Measurements from ENCODE around the gene NTN1. TPM values are rescaled to one million over a fixed set of nuclear protein-coding genes. Genes with fewer than 3 reads are reported as not detected.

The NTN1 gene
- total RNA-seq, 4 donors from 2014 or later, result 15.9 to 31.0 (median 25.0) TPM

DNA sequence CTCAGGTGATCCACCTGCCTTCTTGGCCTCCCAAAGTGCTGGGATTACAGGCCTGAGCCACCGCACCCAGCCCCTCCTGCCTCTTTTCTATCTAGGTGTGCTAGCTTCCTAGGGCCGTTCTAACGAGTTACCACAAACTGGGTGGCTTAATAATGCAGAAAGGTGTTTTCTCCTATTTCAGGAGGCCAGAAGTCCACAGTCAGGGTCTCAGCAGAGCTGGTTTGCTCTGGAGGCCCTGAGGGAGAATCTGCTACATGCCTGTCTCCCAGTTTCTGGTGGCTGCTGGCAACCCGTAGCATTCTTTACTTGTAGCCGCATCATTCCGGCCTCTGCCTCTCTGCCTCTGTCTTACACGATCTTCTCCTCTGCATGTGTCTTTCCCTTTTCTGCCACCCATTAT, 89.2 kb downstream of the NTN1 start:
- no peak for DNase-seq (ENCODE audit: low spot score in 2 of 2)
- Histone ChIP-seq H3K27ac (no peak overlapping the region), H3K27me3 (no peaks in the 10 kb centered on the region), H3K4me1 (peaks cover 0 to 8% (median 0%) of the 10 kb centered on the region in 4 donors), H3K9me3 (no peaks in the 10 kb centered on the region), H3K4me3 (no peak overlapping the region), H3K36me3 (no peaks in the 10 kb centered on the region)
- WGBS, 2 donors, result 90 to 95% methylated on average over 7 of the region's 7 CpGs
- TF ChIP-seq POLR2A (IDR thresholded peaks at IDR 0.05) (no peak), EP300 (IDR thresholded peaks at IDR 0.05) (no peak)
- TF ChIP-seq, protein P1, sequence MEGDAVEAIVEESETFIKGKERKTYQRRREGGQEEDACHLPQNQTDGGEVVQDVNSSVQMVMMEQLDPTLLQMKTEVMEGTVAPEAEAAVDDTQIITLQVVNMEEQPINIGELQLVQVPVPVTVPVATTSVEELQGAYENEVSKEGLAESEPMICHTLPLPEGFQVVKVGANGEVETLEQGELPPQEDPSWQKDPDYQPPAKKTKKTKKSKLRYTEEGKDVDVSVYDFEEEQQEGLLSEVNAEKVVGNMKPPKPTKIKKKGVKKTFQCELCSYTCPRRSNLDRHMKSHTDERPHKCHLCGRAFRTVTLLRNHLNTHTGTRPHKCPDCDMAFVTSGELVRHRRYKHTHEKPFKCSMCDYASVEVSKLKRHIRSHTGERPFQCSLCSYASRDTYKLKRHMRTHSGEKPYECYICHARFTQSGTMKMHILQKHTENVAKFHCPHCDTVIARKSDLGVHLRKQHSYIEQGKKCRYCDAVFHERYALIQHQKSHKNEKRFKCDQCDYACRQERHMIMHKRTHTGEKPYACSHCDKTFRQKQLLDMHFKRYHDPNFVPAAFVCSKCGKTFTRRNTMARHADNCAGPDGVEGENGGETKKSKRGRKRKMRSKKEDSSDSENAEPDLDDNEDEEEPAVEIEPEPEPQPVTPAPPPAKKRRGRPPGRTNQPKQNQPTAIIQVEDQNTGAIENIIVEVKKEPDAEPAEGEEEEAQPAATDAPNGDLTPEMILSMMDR (IDR thresholded peaks at IDR 0.05), result no peak

DNA sequence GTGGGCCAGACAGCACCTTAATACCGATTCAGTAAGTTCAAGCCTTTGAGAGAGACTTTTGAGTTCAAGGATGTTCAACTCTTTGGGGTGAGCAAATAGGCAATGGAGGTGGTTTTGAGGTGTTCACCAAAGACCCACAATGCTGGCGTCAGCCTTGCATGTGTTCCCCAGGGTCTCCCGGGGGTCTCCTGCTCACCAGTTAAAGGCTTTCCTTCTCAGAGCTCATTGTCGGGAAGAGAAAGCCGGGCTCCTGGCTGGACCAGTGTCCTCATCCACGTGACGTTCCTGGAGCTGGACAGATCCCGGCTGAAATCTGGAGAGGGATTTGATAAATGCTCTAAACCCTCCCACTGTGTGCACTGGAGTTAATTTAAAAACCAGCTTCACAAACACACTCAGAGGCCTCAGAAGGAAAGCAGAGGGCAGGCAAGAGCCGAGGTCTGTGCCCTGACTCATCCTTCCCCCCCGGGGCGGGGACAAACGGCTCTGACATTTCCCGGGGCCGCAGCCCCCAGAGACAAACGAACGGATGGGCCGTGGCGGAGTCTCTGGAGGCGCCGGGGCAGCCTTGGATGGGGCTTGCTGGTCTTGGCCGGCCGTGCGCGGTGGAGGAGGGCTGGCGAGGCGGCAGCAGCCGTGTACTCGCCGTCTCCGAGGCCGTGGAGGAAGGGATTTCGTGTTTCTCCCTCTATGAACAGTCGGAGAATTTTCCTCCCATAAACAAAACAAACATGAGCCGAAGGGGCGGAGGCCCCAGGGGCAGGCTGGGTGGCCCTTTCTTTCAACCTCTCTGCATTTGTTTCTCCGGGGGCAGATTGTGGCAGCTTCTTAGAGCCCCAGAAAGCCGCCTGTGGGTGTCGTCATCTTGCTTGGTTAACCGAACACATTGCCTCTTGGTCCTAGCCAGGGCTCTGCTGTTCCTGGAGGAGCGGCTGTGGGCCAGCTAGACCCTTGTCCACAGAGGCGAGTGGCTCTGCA, 94.2 kb downstream of the NTN1 start:
- TF ChIP-seq EP300 (IDR thresholded peaks at IDR 0.05), result peak in 1 of 2 donors; percentile 63
- TF ChIP-seq, protein P1 (IDR thresholded peaks at IDR 0.05), result peak in 3 of 5 experiments; percentile 31 to 54 (median 45)
- no peak for TF ChIP-seq POLR2A (IDR thresholded peaks at IDR 0.05)
- H3K4me1 ChIP-seq, result peaks cover 0 to 17% (median 0%) of the 10 kb centered on the region in 4 donors
- H3K27me3 ChIP-seq, result no peaks in the 10 kb centered on the region
- peak overlapping the region; percentile 19 to 83 (median 61) for H3K27ac ChIP-seq
- peak overlapping the region; percentile 16 to 48 (median 30) for H3K4me3 ChIP-seq
- peak; percentile 53 to 65 for DNase-seq (ENCODE audit: low spot score in 2 of 2)
- 21 to 27% methylated on average over 33 to 38 of the region's 41 CpGs for WGBS, 2 donors
- H3K9me3 ChIP-seq, result peaks cover 0 to 14% (median 0%) of the 10 kb centered on the region in 4 donors
- no peaks in the 10 kb centered on the region for H3K36me3 ChIP-seq

DNA sequence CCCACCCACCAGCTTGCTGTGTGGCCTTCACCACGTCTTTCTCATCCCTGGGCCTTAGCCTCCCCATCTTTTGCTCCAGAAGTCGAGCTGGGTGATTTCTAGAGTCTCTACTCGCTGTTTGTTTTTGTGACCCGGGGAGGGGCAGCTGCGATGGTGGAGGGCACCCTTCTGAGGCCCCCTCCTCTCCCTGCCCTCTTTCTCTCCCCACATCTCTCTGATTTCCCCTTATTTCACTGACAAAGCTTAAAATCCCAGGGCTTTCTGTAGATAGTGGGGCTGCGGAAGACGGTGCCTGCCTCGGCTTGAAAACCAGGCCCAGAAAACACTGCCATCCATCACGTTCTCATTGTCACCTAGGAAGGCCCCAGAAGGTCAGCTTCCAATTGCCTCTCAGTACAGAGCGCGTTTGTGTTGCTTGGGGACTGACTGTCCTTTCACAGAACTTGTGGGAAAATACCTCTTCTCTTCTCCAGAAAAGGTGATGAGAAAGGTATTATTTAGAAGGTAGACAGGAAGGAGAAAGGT, 95.1 kb downstream of the NTN1 start:
- no peak for DNase-seq (ENCODE audit: low spot score in 2 of 2)
- Histone ChIP-seq H3K36me3 (no peaks in the 10 kb centered on the region), H3K4me3 (no peak overlapping the region), H3K4me1 (peaks cover 0 to 21% (median 0%) of the 10 kb centered on the region in 4 donors), H3K27me3 (no peaks in the 10 kb centered on the region), H3K27ac (peak overlapping the region in 3 of 4 donors; percentile 48 to 83 (median 74)), H3K9me3 (peaks cover 0 to 14% (median 0%) of the 10 kb centered on the region in 4 donors)
- TF ChIP-seq EP300 (IDR thresholded peaks at IDR 0.05) (no peak), POLR2A (IDR thresholded peaks at IDR 0.05) (no peak)
- TF ChIP-seq, protein P1 (IDR thresholded peaks at IDR 0.05), result no peak
- 66 to 70% methylated on average over 10 to 11 of the region's 11 CpGs for WGBS, 2 donors

DNA sequence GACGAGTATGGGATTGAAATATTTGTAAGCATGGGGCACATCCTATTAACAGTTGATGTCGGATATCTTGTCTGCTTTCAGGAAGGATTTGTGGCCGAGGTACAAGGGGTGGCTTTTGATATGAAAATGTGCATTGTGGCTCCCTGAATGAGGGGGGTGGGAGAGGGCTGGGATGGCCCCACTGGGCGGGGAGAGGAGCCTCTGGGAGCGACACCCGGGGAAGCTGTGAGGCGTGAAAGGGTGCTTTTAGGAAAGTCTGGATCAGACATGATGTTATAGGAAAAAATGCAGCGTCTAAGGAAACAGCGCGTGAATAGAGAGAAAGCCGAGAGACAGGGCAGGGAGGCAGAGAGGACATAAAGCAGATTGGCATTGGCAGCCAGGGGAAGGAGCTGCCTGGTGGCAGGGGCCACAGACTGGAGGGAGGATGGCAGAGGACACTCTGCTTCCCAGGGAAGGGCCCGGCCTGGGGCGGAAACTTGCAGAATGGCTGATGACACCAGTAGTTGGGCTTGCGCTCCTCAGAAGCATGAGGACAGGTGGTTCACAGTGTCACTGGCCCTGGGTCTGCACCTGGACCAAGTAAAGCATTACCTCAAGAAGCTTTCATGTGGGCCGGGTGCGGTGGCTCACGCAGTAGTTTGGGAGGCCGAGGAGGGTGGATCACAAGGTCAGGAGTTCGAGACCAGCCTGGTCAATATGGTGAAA, 95.7 kb downstream of the NTN1 start:
- no peak for DNase-seq (ENCODE audit: low spot score in 2 of 2)
- H3K9me3 ChIP-seq, result peaks cover 0 to 14% (median 0%) of the 10 kb centered on the region in 4 donors
- H3K27ac ChIP-seq, result no peak overlapping the region
- no peak for TF ChIP-seq POLR2A (IDR thresholded peaks at IDR 0.05)
- no peak for TF ChIP-seq EP300 (IDR thresholded peaks at IDR 0.05)
- TF ChIP-seq, protein P1 (IDR thresholded peaks at IDR 0.05), result no peak
- no peaks in the 10 kb centered on the region for H3K36me3 ChIP-seq
- peaks cover 0 to 23% (median 0%) of the 10 kb centered on the region in 4 donors for H3K4me1 ChIP-seq
- H3K27me3 ChIP-seq, result no peaks in the 10 kb centered on the region
- WGBS, 2 donors, result 76 to 81% methylated on average over 19 of the region's 19 CpGs
- H3K4me3 ChIP-seq, result no peak overlapping the region
